Calu3 (cell line): ENCODE measurements around the gene GRID2. TPM values are rescaled to one million over a fixed set of nuclear protein-coding genes. Genes with fewer than 3 reads are reported as not detected.

Experiments used
- BruUV-seq: library from RNA; stranded (reverse); fragments of 400-500 nt; replicated peaks from 2 replicates; lab custom pipeline; 2021; lab: Mats Ljungman, UMichigan
- CTCF ChIA-PET: fragments of 300-600 bp; sonication (Branson Sonifier 250); formaldehyde crosslinking; loops from one replicate; lab custom pipeline; 2022; ENCODE audit warnings: antibody characterized with exemption; lab: Charles Lee
- DNase-seq: peaks from one replicate; pipeline ENCODE4 v3.0.0; 2022
- H3K27ac Mint-ChIP-seq: one replicate; pipeline ENCODE4 v1.8.0; 2022; ENCODE audit warnings: mixed read lengths; ENCODE audit not compliant: unreplicated experiment
- H3K27me3 Mint-ChIP-seq: one replicate; pipeline ENCODE4 v1.8.0; 2022; ENCODE audit warnings: mixed read lengths; ENCODE audit not compliant: unreplicated experiment
- H3K36me3 Mint-ChIP-seq: one replicate; pipeline ENCODE4 v1.8.0; 2022; ENCODE audit warnings: mild to moderate bottlenecking, moderate library complexity, mixed read lengths; ENCODE audit not compliant: insufficient read depth, unreplicated experiment
- H3K4me1 Mint-ChIP-seq: one replicate; pipeline ENCODE4 v1.8.0; 2022; ENCODE audit warnings: mild to moderate bottlenecking, low read depth, mixed read lengths; ENCODE audit not compliant: unreplicated experiment
- H3K4me3 Mint-ChIP-seq: one replicate; pipeline ENCODE4 v1.8.0; 2022; ENCODE audit warnings: mild to moderate bottlenecking, low read depth, moderate library complexity, mixed read lengths; ENCODE audit not compliant: unreplicated experiment
- H3K9me3 Mint-ChIP-seq: one replicate; pipeline ENCODE4 v1.8.0; 2022; ENCODE audit warnings: low read depth, mixed read lengths; ENCODE audit not compliant: unreplicated experiment
- CTCF ChIP-seq: fragments of 200-600 bp; IDR thresholded peaks from one replicate; pipeline ENCODE4 v1.8.0; 2022; ENCODE audit warnings: antibody characterized with exemption; ENCODE audit not compliant: unreplicated experiment
- intact Hi-C: fragments of 100-400 bp; cut with micrococcal nuclease; formaldehyde crosslinking; loops from one replicate; pipeline ENCODE4 v1.10.0; 2022; ENCODE audit not compliant: unreplicated experiment
- total RNA-seq: library from RNA; stranded (reverse); gene quantifications from 2 replicates; pipeline ENCODE4 v1.2.3, GENCODE V29; 2022

The GRID2 gene
- total RNA-seq, 1 experiment from 2014 or later: not detected

- BruUV-seq: no TSS peak
- intact Hi-C loops: no loop called here
- Mint-ChIP-seq H3K4me3 (no peak overlapping the region), H3K36me3 (no peaks in the 10 kb centered on the region), H3K27ac (no peak overlapping the region), H3K9me3 (peaks cover 2% of the 10 kb centered on the region), H3K27me3 (no peaks in the 10 kb centered on the region), H3K4me1 (no peaks in the 10 kb centered on the region)
- no peak for TF ChIP-seq CTCF
- CTCF ChIA-PET: no interaction called here
- DNase-seq: no peak
Measured at GRCh38 chr4:93635943-93636342, 1332.2 kb downstream of the GRID2 start.

GRCh38 chr4:93645120-93645519 is 1341.4 kb downstream of the GRID2 start:
- H3K4me1 Mint-ChIP-seq: no peaks in the 10 kb centered on the region
- H3K9me3 Mint-ChIP-seq: no peaks in the 10 kb centered on the region
- DNase-seq: no peak
- no peak overlapping the region for H3K27ac Mint-ChIP-seq
- CTCF ChIA-PET: no interaction called here
- H3K4me3 Mint-ChIP-seq: no peak overlapping the region
- no peak for TF ChIP-seq CTCF
- intact Hi-C loops: no loop called here
- H3K36me3 Mint-ChIP-seq: no peaks in the 10 kb centered on the region
- no peaks in the 10 kb centered on the region for H3K27me3 Mint-ChIP-seq
- no TSS peak for BruUV-seq

GRCh38 chr4:93646233-93646930 is 1342.6 kb downstream of the GRID2 start:
- Mint-ChIP-seq H3K4me3 (no peak overlapping the region), H3K27ac (no peak overlapping the region), H3K27me3 (no peaks in the 10 kb centered on the region), H3K9me3 (no peaks in the 10 kb centered on the region), H3K36me3 (no peaks in the 10 kb centered on the region), H3K4me1 (no peaks in the 10 kb centered on the region)
- intact Hi-C loops: no loop called here
- DNase-seq: no peak
- CTCF ChIA-PET: no interaction called here
- BruUV-seq: no TSS peak
- no peak for TF ChIP-seq CTCF

- Mint-ChIP-seq H3K9me3 (no peaks in the 10 kb centered on the region), H3K27ac (no peak overlapping the region), H3K27me3 (no peaks in the 10 kb centered on the region), H3K4me1 (no peaks in the 10 kb centered on the region), H3K4me3 (no peak overlapping the region), H3K36me3 (no peaks in the 10 kb centered on the region)
- CTCF ChIA-PET: no interaction called here
- no peak for DNase-seq
- BruUV-seq: no TSS peak
- intact Hi-C loops: no loop called here
- no peak for TF ChIP-seq CTCF
Measured at GRCh38 chr4:93648258-93648657, 1344.5 kb downstream of the GRID2 start.
